Germinal center (tissue), 1 donor: ENCODE measurements around the gene TNFAIP2.
A peak's percentile ranks its signal among the peaks of the same experiment; 100 is the strongest.

Source experiments
- DNase-seq: peaks from one replicate; pipeline ENCODE4 v3.0.0; 2012; ENCODE audit warnings: mixed read lengths, low spot score

Gene TNFAIP2

GRCh38 chr14:103094406-103095209 lies 28.7 kb upstream of the TNFAIP2 start, which contains the start of gene EXOC3L4:
TSS of gene EXOC3L4 (plus strand) at chr14:103094725. CDS start at chr14:103100220, 5,495 bp downstream.
- DNase-seq = no peak

- DNase-seq = no peak
Measured at GRCh38 chr14:103095210-103095778, 28.0 kb upstream of the TNFAIP2 start.

- DNase-seq = no peak
Measured at GRCh38 chr14:103096387-103096786, 26.9 kb upstream of the TNFAIP2 start.

- no peak for DNase-seq
Measured at GRCh38 chr14:103097244-103097993, 25.8 kb upstream of the TNFAIP2 start.

GRCh38 chr14:103097994-103098957 lies 25.0 kb upstream of the TNFAIP2 start:
- no peak for DNase-seq

- DNase-seq = no peak
Measured at GRCh38 chr14:103099081-103099732, 24.1 kb upstream of the TNFAIP2 start.

GRCh38 chr14:103099733-103100280 lies 23.5 kb upstream of the TNFAIP2 start:
- no peak for DNase-seq

- DNase-seq = no peak
Measured at GRCh38 chr14:103100281-103101121, 22.8 kb upstream of the TNFAIP2 start.

GRCh38 chr14:103101257-103101962 lies 21.9 kb upstream of the TNFAIP2 start:
- no peak for DNase-seq

GRCh38 chr14:103101963-103102688 lies 21.1 kb upstream of the TNFAIP2 start:
- no peak for DNase-seq

- DNase-seq = no peak
Measured at GRCh38 chr14:103102689-103103260, 20.5 kb upstream of the TNFAIP2 start.

GRCh38 chr14:103103461-103104388 lies 19.5 kb upstream of the TNFAIP2 start:
- no peak for DNase-seq

GRCh38 chr14:103104389-103104653 lies 18.9 kb upstream of the TNFAIP2 start:
- no peak for DNase-seq

GRCh38 chr14:103104654-103105452 lies 18.4 kb upstream of the TNFAIP2 start:
- peak; percentile 83 for DNase-seq

- DNase-seq = peak; percentile 73
Measured at GRCh38 chr14:103105580-103106150, 17.6 kb upstream of the TNFAIP2 start.

GRCh38 chr14:103107455-103107854 lies 15.8 kb upstream of the TNFAIP2 start:
- DNase-seq = no peak
